SHP77 (cell line): ENCODE data around the gene EPHB3.
"Not testable (repeated sequence)": the region's sequence is repeated elsewhere in the genome, so short reads cannot be mapped to it uniquely, and the experiment has no call there.

ENCODE experiments used
- DNase-seq, 2 experiments: peaks; one replicate each; lab custom pipeline; 2025; lab: John Stamatoyannopoulos, UW

Gene EPHB3

GRCh38 chr3:184600685-184601377 is 39.2 kb downstream of the EPHB3 start:
- no peak for DNase-seq

GRCh38 chr3:184601576-184602371 is 40.2 kb downstream of the EPHB3 start:
- no peak for DNase-seq

GRCh38 chr3:184602372-184603150 is 41.0 kb downstream of the EPHB3 start:
- DNase-seq: no peak

- no peak for DNase-seq
Observed at GRCh38 chr3:184603151-184604030, 41.8 kb downstream of the EPHB3 start.

- no peak for DNase-seq
Observed at GRCh38 chr3:184604039-184604601, 42.5 kb downstream of the EPHB3 start.

- no peak for DNase-seq
Observed at GRCh38 chr3:184604615-184605290, 43.2 kb downstream of the EPHB3 start.

- DNase-seq: no peak
Observed at GRCh38 chr3:184608209-184608608, 46.6 kb downstream of the EPHB3 start.

- DNase-seq: no peak
Observed at GRCh38 chr3:184609476-184610244, 48.1 kb downstream of the EPHB3 start.

GRCh38 chr3:184610245-184610871 is 48.8 kb downstream of the EPHB3 start:
- DNase-seq: no peak

GRCh38 chr3:184611607-184612281 is 50.2 kb downstream of the EPHB3 start:
- DNase-seq: no peak

- no peak for DNase-seq
Observed at GRCh38 chr3:184615396-184615795, 53.8 kb downstream of the EPHB3 start.

GRCh38 chr3:184616436-184616835 is 54.9 kb downstream of the EPHB3 start:
- no peak for DNase-seq

GRCh38 chr3:184617306-184617705 is 55.7 kb downstream of the EPHB3 start:
- DNase-seq: not testable (repeated sequence)

GRCh38 chr3:184618811-184619210 is 57.2 kb downstream of the EPHB3 start:
- no peak for DNase-seq

GRCh38 chr3:184619369-184619768 is 57.8 kb downstream of the EPHB3 start:
- DNase-seq: no peak

GRCh38 chr3:184619787-184620430 is 58.3 kb downstream of the EPHB3 start:
- DNase-seq: no peak

- peak in 1 of 2 experiments; percentile 49 for DNase-seq
Observed at GRCh38 chr3:184620475-184621119, 59.0 kb downstream of the EPHB3 start.

GRCh38 chr3:184622156-184622555 is 60.6 kb downstream of the EPHB3 start:
- not testable (repeated sequence) for DNase-seq
